Mesendoderm (in vitro differentiated cells): Measurements from ENCODE around the gene APOD.

ENCODE experiments used
- DNase-seq: peaks from one replicate; pipeline ENCODE4 v3.0.0; 2013
- H2AK5ac ChIP-seq: 2 replicates; pipeline ENCODE4 v1.6.1; 2013; ENCODE audit warnings: low read length, inconsistent platforms
- H2BK120ac ChIP-seq: 2 replicates; pipeline ENCODE4 v1.6.1; 2013; ENCODE audit warnings: low read depth, mild to moderate bottlenecking, low read length, moderate library complexity, mixed read lengths
- H2BK15ac ChIP-seq: replicated peaks from 2 replicates; pipeline ENCODE4 v1.6.1; 2013; ENCODE audit warnings: low read depth, mild to moderate bottlenecking, moderate library complexity
- H2BK5ac ChIP-seq: 2 replicates; pipeline ENCODE4 v1.6.1; 2013; ENCODE audit warnings: low read length, inconsistent platforms
- H3K18ac ChIP-seq: 2 replicates; pipeline ENCODE4 v1.6.1; 2013; ENCODE audit warnings: mild to moderate bottlenecking, low read length, mixed read lengths
- H3K23ac ChIP-seq: one replicate; pipeline ENCODE4 v1.6.1; 2013; ENCODE audit warnings: low read length
- H3K27ac ChIP-seq: 2 replicates; pipeline ENCODE4 v1.5.1; 2013; ENCODE audit warnings: low read depth, mild to moderate bottlenecking, inconsistent platforms, low read length, moderate library complexity
- H3K27me3 ChIP-seq: 2 replicates; pipeline ENCODE4 v1.6.1; 2013; ENCODE audit warnings: low read length, control low read depth, mild to moderate bottlenecking, inconsistent platforms; ENCODE audit not compliant: insufficient read depth, poor library complexity
- H3K36me3 ChIP-seq: 2 replicates; pipeline ENCODE4 v1.6.1; 2013; ENCODE audit warnings: low read length, inconsistent platforms; ENCODE audit not compliant: control insufficient read depth, insufficient read depth
- H3K4ac ChIP-seq: one replicate; pipeline ENCODE4 v1.6.1; 2013; ENCODE audit warnings: low read depth, mild to moderate bottlenecking, low read length, moderate library complexity
- H3K4me1 ChIP-seq: 2 replicates; pipeline ENCODE4 v1.6.1; 2013; ENCODE audit warnings: low read depth, low read length, inconsistent platforms; ENCODE audit not compliant: control insufficient read depth
- H3K4me2 ChIP-seq: 2 replicates; pipeline ENCODE4 v1.6.1; 2013; ENCODE audit warnings: low read length
- H3K4me3 ChIP-seq: 2 replicates; pipeline ENCODE4 v1.5.1; 2013; ENCODE audit warnings: mild to moderate bottlenecking, low read length
- H3K56ac ChIP-seq: one replicate; pipeline ENCODE4 v1.6.1; 2013; ENCODE audit warnings: low read length
- H3K79me1 ChIP-seq: 2 replicates; pipeline ENCODE4 v1.6.1; 2013; ENCODE audit warnings: low read length, inconsistent platforms
- H3K79me2 ChIP-seq: 2 replicates; pipeline ENCODE4 v1.6.1; 2013; ENCODE audit warnings: mild to moderate bottlenecking, low read length; ENCODE audit not compliant: control insufficient read depth, insufficient read depth
- H3K9ac ChIP-seq: 2 replicates; pipeline ENCODE4 v1.6.1; 2013; ENCODE audit warnings: low read length, inconsistent platforms
- H4K5ac ChIP-seq: one replicate; pipeline ENCODE4 v1.6.1; 2013; ENCODE audit warnings: low read length
- H4K8ac ChIP-seq: one replicate; pipeline ENCODE4 v1.6.1; 2013; ENCODE audit warnings: low read depth, mild to moderate bottlenecking, control low read depth, low read length, moderate library complexity
- WGBS: extraction: QIAGEN DNeasy Blood & Tissue Kit; methylation state at CpG from one replicate; pipeline ENCODE4 v1.1.7; 2013; ENCODE audit warnings: low lambda C conversion rate, missing lambda C conversion rate; ENCODE audit not compliant: insufficient coverage; ENCODE audit errors: extremely low coverage; 5-methylcytosine and 5-hydroxymethylcytosine counted together

The APOD gene

DNA sequence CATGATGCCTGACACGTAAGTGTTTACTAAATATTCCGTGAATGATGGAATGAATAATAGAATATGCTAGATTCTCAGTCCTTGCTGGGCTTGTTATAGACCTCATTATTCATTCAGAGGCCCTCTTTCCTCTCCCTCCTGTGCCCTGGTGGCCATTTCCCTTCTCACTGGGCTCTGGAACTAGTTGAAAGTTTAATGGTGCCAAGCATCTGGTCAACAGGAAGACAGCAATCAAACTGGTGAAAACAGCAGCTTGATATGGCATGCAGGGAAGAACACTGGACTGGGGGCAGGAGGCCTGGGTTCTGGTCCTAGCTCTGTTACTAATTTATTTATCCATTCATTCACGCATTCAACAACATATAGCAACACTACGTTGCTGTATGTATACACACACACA, 3.7 kb upstream of the APOD start:
- Histone ChIP-seq H3K9ac (no peak overlapping the region), H3K23ac (no peak overlapping the region), H3K4me1 (no peaks in the 10 kb centered on the region), H3K4me3 (no peak overlapping the region), H3K4me2 (no peak overlapping the region), H3K27ac (no peak overlapping the region), H3K27me3 (no peaks in the 10 kb centered on the region), H3K56ac (no peak overlapping the region), H4K8ac (no peak overlapping the region), H2BK15ac (no peak overlapping the region), H4K5ac (no peak overlapping the region), H3K4ac (no peak overlapping the region), H3K79me2 (no peaks in the 10 kb centered on the region), H2AK5ac (no peak overlapping the region), H3K36me3 (no peaks in the 10 kb centered on the region), H3K79me1 (no peaks in the 10 kb centered on the region), H3K18ac (no peak overlapping the region), H2BK5ac (no peak overlapping the region), H2BK120ac (no peak overlapping the region)
- no CpG with 5 or more reads among the region's 4 CpGs for WGBS
- DNase-seq: no peak

DNA sequence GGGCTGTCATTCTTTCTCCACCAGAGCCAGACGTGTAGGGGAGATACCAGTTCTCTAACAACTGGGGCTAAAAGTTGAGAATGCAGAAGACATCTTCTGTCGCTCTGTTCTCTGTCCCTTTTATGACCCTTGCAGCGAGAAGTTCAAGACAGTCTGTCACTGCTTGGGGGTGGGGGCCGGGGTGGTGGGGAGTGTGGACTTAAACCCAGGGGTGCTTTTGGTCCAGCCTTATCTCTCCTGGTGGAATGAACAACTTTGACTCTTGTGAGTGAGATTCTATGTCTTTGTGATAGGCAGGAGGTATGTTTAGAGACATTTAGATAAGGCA, 767 bp upstream of the APOD start:
- H3K27me3 ChIP-seq: no peaks in the 10 kb centered on the region
- no peaks in the 10 kb centered on the region for H3K79me1 ChIP-seq
- H4K8ac ChIP-seq: no peak overlapping the region
- WGBS: no CpG with 5 or more reads among the region's 4 CpGs
- H3K27ac ChIP-seq: no peak overlapping the region
- no peak overlapping the region for H2BK15ac ChIP-seq
- H3K9ac ChIP-seq: no peak overlapping the region
- DNase-seq: no peak
- no peaks in the 10 kb centered on the region for H3K36me3 ChIP-seq
- H2BK120ac ChIP-seq: no peak overlapping the region
- H3K56ac ChIP-seq: no peak overlapping the region
- H2BK5ac ChIP-seq: no peak overlapping the region
- no peaks in the 10 kb centered on the region for H3K4me1 ChIP-seq
- H2AK5ac ChIP-seq: no peak overlapping the region
- H3K23ac ChIP-seq: no peak overlapping the region
- no peak overlapping the region for H3K4ac ChIP-seq
- H3K79me2 ChIP-seq: no peaks in the 10 kb centered on the region
- no peak overlapping the region for H3K4me3 ChIP-seq
- H3K4me2 ChIP-seq: no peak overlapping the region
- no peak overlapping the region for H4K5ac ChIP-seq
- no peak overlapping the region for H3K18ac ChIP-seq

DNA sequence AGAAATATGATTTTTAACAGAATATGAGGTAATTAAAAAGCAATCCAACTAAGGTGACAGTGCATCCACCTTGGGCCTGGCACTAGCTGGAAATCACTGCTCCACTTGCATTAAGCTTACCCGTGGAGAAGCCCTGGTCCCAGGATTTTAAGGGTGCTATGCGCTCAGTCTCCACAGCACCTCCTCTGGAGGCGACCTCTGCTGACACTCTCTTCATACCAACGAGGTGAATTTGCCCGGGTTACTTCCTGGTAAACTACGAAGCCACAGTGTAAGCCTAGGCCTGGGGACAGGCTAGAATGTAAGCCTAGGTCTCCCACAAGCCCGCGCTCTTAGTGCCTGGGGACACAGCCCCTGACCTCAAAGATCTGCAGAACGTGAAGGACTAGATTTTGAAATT, 793 bp downstream of the APOD start:
- H3K36me3 ChIP-seq: no peaks in the 10 kb centered on the region
- H2AK5ac ChIP-seq: no peak overlapping the region
- no peaks in the 10 kb centered on the region for H3K79me2 ChIP-seq
- H3K9ac ChIP-seq: no peak overlapping the region
- no peaks in the 10 kb centered on the region for H3K27me3 ChIP-seq
- no peak overlapping the region for H3K4me2 ChIP-seq
- H4K5ac ChIP-seq: no peak overlapping the region
- H2BK15ac ChIP-seq: no peak overlapping the region
- no peaks in the 10 kb centered on the region for H3K4me1 ChIP-seq
- H4K8ac ChIP-seq: no peak overlapping the region
- no peak overlapping the region for H3K4me3 ChIP-seq
- no peak overlapping the region for H3K23ac ChIP-seq
- no peak overlapping the region for H2BK5ac ChIP-seq
- DNase-seq: peak; percentile 65
- no peak overlapping the region for H3K18ac ChIP-seq
- WGBS: no CpG with 5 or more reads among the region's 9 CpGs
- H3K27ac ChIP-seq: no peak overlapping the region
- H3K79me1 ChIP-seq: no peaks in the 10 kb centered on the region
- no peak overlapping the region for H2BK120ac ChIP-seq
- no peak overlapping the region for H3K56ac ChIP-seq
- no peak overlapping the region for H3K4ac ChIP-seq

DNA sequence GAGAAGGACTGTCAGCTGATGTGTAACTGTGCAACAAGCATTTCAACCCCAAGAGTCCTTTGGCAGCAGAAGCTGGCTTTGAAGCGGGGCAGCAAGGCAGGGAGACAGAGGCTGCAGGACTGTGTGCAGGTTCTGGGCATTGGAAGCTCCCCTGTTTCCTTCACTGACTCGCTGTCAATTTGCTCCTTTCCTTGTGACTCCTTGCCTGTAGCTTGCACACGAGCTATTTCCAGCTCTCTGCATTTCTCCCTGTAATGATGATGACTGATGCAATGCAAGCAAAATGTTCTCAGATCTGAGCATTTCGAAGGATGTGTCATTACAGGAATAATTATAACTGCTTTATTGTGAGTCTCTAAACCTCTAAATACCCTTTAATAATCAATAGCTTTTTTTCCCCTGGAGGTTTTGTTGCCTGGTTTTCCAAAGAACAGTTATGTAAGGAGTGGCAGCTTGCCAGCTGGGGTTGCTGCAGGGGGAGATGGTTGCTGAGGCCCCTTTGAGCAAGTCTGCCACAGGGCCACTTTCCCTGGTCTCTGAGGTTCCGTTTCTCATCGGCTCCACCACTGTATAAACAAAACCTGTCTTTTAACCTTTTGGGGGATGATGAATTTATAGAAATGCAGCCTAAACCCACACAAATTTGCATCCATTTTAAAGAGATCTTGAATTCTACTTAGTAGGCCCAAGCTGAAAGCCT, 2.8 kb downstream of the APOD start:
- no peak overlapping the region for H2AK5ac ChIP-seq
- H2BK120ac ChIP-seq: no peak overlapping the region
- WGBS: no CpG with 5 or more reads among the region's 6 CpGs
- H3K4me3 ChIP-seq: no peak overlapping the region
- no peak overlapping the region for H3K23ac ChIP-seq
- no peak overlapping the region for H3K4me2 ChIP-seq
- DNase-seq: no peak
- H3K9ac ChIP-seq: no peak overlapping the region
- H4K5ac ChIP-seq: no peak overlapping the region
- H4K8ac ChIP-seq: no peak overlapping the region
- no peak overlapping the region for H3K18ac ChIP-seq
- no peaks in the 10 kb centered on the region for H3K36me3 ChIP-seq
- H3K4ac ChIP-seq: no peak overlapping the region
- no peak overlapping the region for H2BK5ac ChIP-seq
- no peak overlapping the region for H3K56ac ChIP-seq
- no peak overlapping the region for H2BK15ac ChIP-seq
- no peaks in the 10 kb centered on the region for H3K79me1 ChIP-seq
- no peaks in the 10 kb centered on the region for H3K79me2 ChIP-seq
- H3K27me3 ChIP-seq: no peaks in the 10 kb centered on the region
- no peaks in the 10 kb centered on the region for H3K4me1 ChIP-seq
- no peak overlapping the region for H3K27ac ChIP-seq

DNA sequence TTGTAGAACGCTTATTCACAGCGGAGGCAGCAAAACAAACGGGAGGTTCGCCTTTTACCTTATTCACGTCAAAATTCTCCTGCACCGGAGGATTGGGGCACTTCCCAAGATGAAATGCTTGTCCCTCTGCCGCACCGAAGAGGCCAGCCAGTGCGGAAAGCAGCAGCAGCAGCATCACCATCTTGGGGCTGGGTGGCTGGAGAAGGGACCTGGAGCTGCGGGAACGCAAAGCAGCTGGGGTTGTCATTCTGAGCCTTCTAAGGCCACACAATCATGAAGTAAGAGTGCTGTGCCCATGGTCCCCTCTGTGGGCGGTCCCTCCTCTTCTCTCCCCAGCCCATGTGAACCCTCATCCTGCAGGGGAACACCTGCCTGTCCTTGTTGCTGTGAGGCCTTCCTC, 4.5 kb downstream of the APOD start:
- H2BK15ac ChIP-seq: no peak overlapping the region
- no peak overlapping the region for H2BK5ac ChIP-seq
- no peak overlapping the region for H3K18ac ChIP-seq
- H3K4me1 ChIP-seq: no peaks in the 10 kb centered on the region
- H3K4ac ChIP-seq: no peak overlapping the region
- H2BK120ac ChIP-seq: no peak overlapping the region
- no peaks in the 10 kb centered on the region for H3K79me2 ChIP-seq
- WGBS: no CpG with 5 or more reads among the region's 12 CpGs
- no peak overlapping the region for H4K5ac ChIP-seq
- H3K4me3 ChIP-seq: no peak overlapping the region
- H3K9ac ChIP-seq: no peak overlapping the region
- no peaks in the 10 kb centered on the region for H3K79me1 ChIP-seq
- no peaks in the 10 kb centered on the region for H3K27me3 ChIP-seq
- H3K23ac ChIP-seq: no peak overlapping the region
- H3K4me2 ChIP-seq: no peak overlapping the region
- no peak for DNase-seq
- H3K27ac ChIP-seq: no peak overlapping the region
- no peak overlapping the region for H3K56ac ChIP-seq
- no peak overlapping the region for H2AK5ac ChIP-seq
- H3K36me3 ChIP-seq: no peaks in the 10 kb centered on the region
- H4K8ac ChIP-seq: no peak overlapping the region

DNA sequence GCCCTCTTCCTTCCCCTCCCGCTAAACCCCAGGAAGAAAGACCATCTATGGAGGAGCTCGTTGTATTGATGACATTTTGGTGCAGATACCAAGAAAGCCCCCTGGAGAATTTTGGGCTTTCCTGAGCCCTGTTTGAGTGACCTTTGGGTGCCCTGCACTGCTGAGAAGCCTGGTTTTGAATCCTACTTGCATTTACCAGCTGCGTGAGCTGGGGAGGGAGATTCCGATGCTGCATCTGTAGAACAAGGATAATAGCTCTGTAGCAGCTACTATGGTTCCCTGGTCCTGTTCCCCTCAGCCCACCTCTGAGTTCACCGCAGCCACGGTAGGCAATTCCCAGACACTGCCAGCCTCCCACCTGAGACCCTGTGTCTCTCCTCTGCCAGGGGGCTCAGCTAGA, 5.2 kb downstream of the APOD start:
- no peaks in the 10 kb centered on the region for H3K79me1 ChIP-seq
- H3K36me3 ChIP-seq: no peaks in the 10 kb centered on the region
- DNase-seq: no peak
- H3K4me1 ChIP-seq: no peaks in the 10 kb centered on the region
- no peak overlapping the region for H3K18ac ChIP-seq
- no peak overlapping the region for H3K4ac ChIP-seq
- H3K56ac ChIP-seq: no peak overlapping the region
- no peaks in the 10 kb centered on the region for H3K27me3 ChIP-seq
- no peak overlapping the region for H2BK120ac ChIP-seq
- H2BK15ac ChIP-seq: no peak overlapping the region
- no peak overlapping the region for H3K23ac ChIP-seq
- no peak overlapping the region for H4K5ac ChIP-seq
- no CpG with 5 or more reads among the region's 6 CpGs for WGBS
- no peak overlapping the region for H3K4me3 ChIP-seq
- H2BK5ac ChIP-seq: no peak overlapping the region
- H3K27ac ChIP-seq: no peak overlapping the region
- H2AK5ac ChIP-seq: no peak overlapping the region
- H4K8ac ChIP-seq: no peak overlapping the region
- H3K79me2 ChIP-seq: no peaks in the 10 kb centered on the region
- no peak overlapping the region for H3K9ac ChIP-seq
- no peak overlapping the region for H3K4me2 ChIP-seq
